ENCODE results near the gene MYO1B. TPM values are rescaled to one million over a fixed set of nuclear protein-coding genes. Genes with fewer than 3 reads are reported as not detected.

Gene MYO1B
- polyA plus RNA-seq, 1 experiment: 87.2 TPM

- peaks cover 4% of the 10 kb centered on the region for H3K36me3 ChIP-seq (ENCODE audit: control insufficient read depth, insufficient read depth, low read length)
- CTCF ChIA-PET: interaction anchor here (0.8 to 1.3 kb wide), 3 partner anchors 14 to 127 kb away, joined by 3 read pairs; no protein-coding TSS in a partner anchor
- no peaks in the 10 kb centered on the region for H3K27me3 ChIP-seq (ENCODE audit: control insufficient read depth, insufficient read depth, low read length)
- POLR2A ChIA-PET: no interaction called here
- no peak for TF ChIP-seq CTCF (IDR thresholded peaks at IDR 0.05; ENCODE audit: insufficient read depth, low read depth, low read length)
- H3K4me3 ChIP-seq (ENCODE audit: low read depth, low read length): no peak overlapping the region
- DNase-seq (ENCODE audit: low read depth): no peak
These were observed 112.5 kb downstream of the MYO1B start for GRCh38 chr2:191357678-191358077.

- Histone ChIP-seq H3K36me3 (ENCODE audit: control insufficient read depth, insufficient read depth, low read length) (peaks cover 4% of the 10 kb centered on the region), H3K27me3 (ENCODE audit: control insufficient read depth, insufficient read depth, low read length) (no peaks in the 10 kb centered on the region), H3K4me3 (ENCODE audit: low read depth, low read length) (no peak overlapping the region)
- no peak for TF ChIP-seq CTCF (IDR thresholded peaks at IDR 0.05; ENCODE audit: insufficient read depth, low read depth, low read length)
- CTCF ChIA-PET: interaction anchor here (1.3 kb wide), 1 partner anchor 93 kb away, joined by 3 read pairs; no protein-coding TSS in a partner anchor
- POLR2A ChIA-PET: no interaction called here
- DNase-seq (ENCODE audit: low read depth): no peak
These were observed 113.3 kb downstream of the MYO1B start for GRCh38 chr2:191358325-191359025.

- peaks cover 3% of the 10 kb centered on the region for H3K36me3 ChIP-seq (ENCODE audit: control insufficient read depth, insufficient read depth, low read length)
- TF ChIP-seq CTCF (IDR thresholded peaks at IDR 0.05; ENCODE audit: insufficient read depth, low read depth, low read length): no peak
- H3K27me3 ChIP-seq (ENCODE audit: control insufficient read depth, insufficient read depth, low read length): no peaks in the 10 kb centered on the region
- no peak for DNase-seq (ENCODE audit: low read depth)
- POLR2A ChIA-PET: no interaction called here
- CTCF ChIA-PET: no interaction called here
- H3K4me3 ChIP-seq (ENCODE audit: low read depth, low read length): no peak overlapping the region
These were observed 113.9 kb downstream of the MYO1B start for GRCh38 chr2:191359133-191359532.

DNA sequence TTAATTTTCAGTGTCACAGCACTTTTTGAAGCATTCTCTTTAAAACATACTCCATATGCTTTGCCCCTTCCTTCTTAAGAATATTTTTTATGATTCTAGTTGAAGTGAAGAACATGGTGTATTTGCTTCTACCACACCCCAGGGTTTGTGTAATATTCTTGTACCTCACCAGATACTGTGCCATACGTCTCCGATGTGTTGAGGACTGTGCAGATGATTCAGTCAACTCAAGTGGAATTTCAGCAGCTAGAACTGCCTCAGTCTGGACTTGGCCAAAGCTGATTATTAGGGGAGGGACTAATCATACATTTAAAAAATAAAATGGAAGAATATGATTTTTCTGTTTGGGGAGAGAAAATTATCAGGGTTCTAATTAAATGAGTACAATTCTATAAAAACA, 115.7 kb downstream of the MYO1B start:
- CTCF ChIA-PET: interaction anchor here (1.0 kb wide), 2 partner anchors 8 to 12 kb away, joined by 3 read pairs; no protein-coding TSS in a partner anchor
- DNase-seq (ENCODE audit: low read depth): no peak
- TF ChIP-seq CTCF (IDR thresholded peaks at IDR 0.05; ENCODE audit: insufficient read depth, low read depth, low read length): no peak
- H3K4me3 ChIP-seq (ENCODE audit: low read depth, low read length): no peak overlapping the region
- POLR2A ChIA-PET: no interaction called here
- H3K36me3 ChIP-seq (ENCODE audit: control insufficient read depth, insufficient read depth, low read length): 0 out of 2 replicates have a peak, but pooled peaks cover 2% of the 10 kb centered on the region
- no peaks in the 10 kb centered on the region for H3K27me3 ChIP-seq (ENCODE audit: control insufficient read depth, insufficient read depth, low read length)

DNA sequence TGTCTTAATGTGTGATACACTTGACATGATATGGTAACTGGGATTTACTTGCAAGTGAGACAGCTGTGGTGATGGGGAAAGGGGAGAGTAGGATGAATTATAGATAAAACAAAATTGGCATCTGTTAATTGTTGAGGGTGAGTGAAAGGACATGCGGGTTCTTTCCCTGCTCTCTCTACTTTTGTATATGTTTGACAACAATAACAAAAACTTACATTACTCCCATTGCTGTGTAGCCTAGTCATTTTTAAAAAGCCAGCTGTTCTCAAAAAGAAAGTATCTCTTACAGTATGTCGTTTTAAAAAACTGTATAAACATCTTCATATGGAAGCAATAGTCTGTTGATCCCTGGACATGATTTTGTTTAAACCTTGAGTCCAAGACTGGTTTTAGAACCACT, 117.6 kb downstream of the MYO1B start:
- Histone ChIP-seq H3K27me3 (ENCODE audit: control insufficient read depth, insufficient read depth, low read length) (no peaks in the 10 kb centered on the region), H3K36me3 (ENCODE audit: control insufficient read depth, insufficient read depth, low read length) (0 out of 2 replicates have a peak, but pooled peaks cover 2% of the 10 kb centered on the region), H3K4me3 (ENCODE audit: low read depth, low read length) (no peak overlapping the region)
- DNase-seq (ENCODE audit: low read depth): no peak
- ChIA-PET POLR2A (no interaction called here), CTCF (interaction anchor here (1.0 kb wide), 1 partner anchor 138 kb away, joined by 5 read pairs; no protein-coding TSS in a partner anchor)
- no peak for TF ChIP-seq CTCF (IDR thresholded peaks at IDR 0.05; ENCODE audit: insufficient read depth, low read depth, low read length)

Data from BJ (cell line).